OCI-LY1 (cell line): ENCODE measurements around the gene FN1.

Experiments
- CTCF ChIP-seq: fragments of 200-600 bp; sonication (generic), shearing (Covaris generic); IDR thresholded peaks from 2 replicates; pipeline ENCODE4 v1.5.1; 2017; ENCODE audit warnings: mild to moderate bottlenecking, antibody characterized with exemption, low read length, moderate library complexity, mixed read lengths
- EZH2 ChIP-seq: fragments of 200-600 bp; sonication (generic), shearing (Covaris generic); IDR thresholded peaks from 2 replicates; pipeline ENCODE4 v1.8.0; 2017; ENCODE audit warnings: borderline replicate concordance, mixed run types, mild to moderate bottlenecking, antibody characterized with exemption, low read length, moderate library complexity, mixed read lengths

GRCh38 chr2:215320679-215321078 is 115.2 kb downstream of the FN1 start:
- TF ChIP-seq CTCF (no peak), EZH2 (no peak)
